HEK293T (cell line): ENCODE measurements around the gene SPPL3.

Experiments
- CTCF ChIA-PET: fragments of 350-600 bp; formaldehyde crosslinking; extraction: SDS; loops from one replicate; lab custom pipeline; 2021; ENCODE audit warnings: antibody characterized with exemption, inconsistent platforms; lab: Yijun Ruan, JAX
- POLR2A ChIA-PET: fragments of 350-600 bp; formaldehyde crosslinking; extraction: SDS; loops from one replicate; lab custom pipeline; 2020; ENCODE audit warnings: antibody characterized with exemption, inconsistent platforms; lab: Yijun Ruan, JAX
- DNase-seq: peaks from one replicate; pipeline ENCODE4 v3.0.0; 2012; ENCODE audit warnings: mixed read lengths; ENCODE audit errors: extremely low spot score
- ARNT ChIP-seq: fragments of 450-650 bp; IDR thresholded peaks from 2 replicates; pipeline ENCODE4 v1.6.1; 2017; ENCODE audit warnings: mild to moderate bottlenecking
- BHLHE40 ChIP-seq: fragments of 450-650 bp; IDR thresholded peaks from 2 replicates; pipeline ENCODE4 v1.6.1; 2016; ENCODE audit warnings: mild to moderate bottlenecking, moderate library complexity, borderline replicate concordance
- CTBP1 ChIP-seq: fragments of 450-650 bp; IDR thresholded peaks from 2 replicates; pipeline ENCODE4 v1.6.1; 2016; ENCODE audit warnings: borderline replicate concordance
- ELF4 ChIP-seq: fragments of 450-650 bp; IDR thresholded peaks from 2 replicates; pipeline ENCODE4 v1.6.1; 2017; ENCODE audit warnings: antibody characterized with exemption
- FOXA1 ChIP-seq: fragments of 450-650 bp; IDR thresholded peaks from 2 replicates; pipeline ENCODE4 v1.6.1; 2016; ENCODE audit warnings: mild to moderate bottlenecking
- FOXK2 ChIP-seq: fragments of 450-650 bp; IDR thresholded peaks from 2 replicates; pipeline ENCODE4 v1.6.1; 2016; ENCODE audit warnings: mild to moderate bottlenecking
- FOXM1 ChIP-seq: fragments of 450-650 bp; IDR thresholded peaks from 2 replicates; pipeline ENCODE4 v1.6.1; 2017; ENCODE audit warnings: mild to moderate bottlenecking, borderline replicate concordance
- HDGF ChIP-seq: fragments of 450-650 bp; IDR thresholded peaks from 2 replicates; pipeline ENCODE4 v1.6.1; 2017; ENCODE audit warnings: antibody characterized with exemption, borderline replicate concordance
- L3MBTL2 ChIP-seq: fragments of 450-650 bp; conservative IDR thresholded peaks from 2 replicates; pipeline ENCODE4 v1.6.1; 2016; ENCODE audit warnings: mild to moderate bottlenecking
- LEF1 ChIP-seq: fragments of 450-650 bp; IDR thresholded peaks from 2 replicates; pipeline ENCODE4 v1.6.1; 2017; ENCODE audit warnings: mild to moderate bottlenecking, borderline replicate concordance
- NFRKB ChIP-seq: fragments of 450-650 bp; IDR thresholded peaks from 2 replicates; pipeline ENCODE4 v1.6.1; 2016; ENCODE audit warnings: mild to moderate bottlenecking, moderate library complexity
- PKNOX1 ChIP-seq: fragments of 450-650 bp; IDR thresholded peaks from 2 replicates; pipeline ENCODE4 v1.6.1; 2016
- SP1 ChIP-seq: fragments of 450-650 bp; IDR thresholded peaks from 2 replicates; pipeline ENCODE4 v1.6.1; 2017
- SUZ12 ChIP-seq: fragments of 450-650 bp; IDR thresholded peaks from 2 replicates; pipeline ENCODE4 v1.6.1; 2016; ENCODE audit warnings: mild to moderate bottlenecking
- TARDBP ChIP-seq: fragments of 450-650 bp; IDR thresholded peaks from 2 replicates; pipeline ENCODE4 v1.6.1; 2016
- ZNF384 ChIP-seq: fragments of 450-650 bp; IDR thresholded peaks from 2 replicates; pipeline ENCODE4 v1.6.1; 2016

SPPL3 gene

GRCh38 chr12:120851444-120851843 is 52.7 kb downstream of the SPPL3 start:
- TF ChIP-seq BHLHE40 (no peak), CTBP1 (no peak), PKNOX1 (no peak), FOXM1 (no peak), ELF4 (no peak)
- no peak for DNase-seq
- CTCF ChIA-PET, result no interaction called here
- POLR2A ChIA-PET, result no interaction called here

GRCh38 chr12:120849765-120850164 is 54.4 kb downstream of the SPPL3 start:
- ChIA-PET POLR2A (no interaction called here), CTCF (no interaction called here)
- no peak for DNase-seq
- TF ChIP-seq FOXA1 (no peak), HDGF (no peak), FOXK2 (no peak), FOXM1 (no peak), SUZ12 (no peak), TARDBP (no peak), LEF1 (no peak), ARNT (no peak), SP1 (no peak), L3MBTL2 (no peak)

- CTCF ChIA-PET, result interaction anchor here (0.6 to 0.8 kb wide), 2 partner anchors 9 to 946 kb away, joined by 4 read pairs; no protein-coding TSS in a partner anchor
- TF ChIP-seq SUZ12 (no peak), LEF1 (no peak), FOXM1 (no peak), TARDBP (no peak), ZNF384 (no peak), ELF4 (no peak), L3MBTL2 (no peak), FOXK2 (no peak), SP1 (no peak), CTBP1 (no peak), HDGF (no peak), FOXA1 (no peak), PKNOX1 (no peak)
- DNase-seq, result no peak
- POLR2A ChIA-PET, result interaction anchor here (0.5 kb wide), 1 partner anchor 56 kb away, joined by 3 read pairs; no protein-coding TSS in a partner anchor
These were observed 56.3 kb downstream of the SPPL3 start for GRCh38 chr12:120847814-120848213.

GRCh38 chr12:120847392-120847791 is 56.8 kb downstream of the SPPL3 start:
- TF ChIP-seq HDGF, result no peak
- TF ChIP-seq ZNF384, result peak; percentile 59
- TF ChIP-seq ARNT, result no peak
- TF ChIP-seq CTBP1, result no peak
- DNase-seq, result no peak
- ChIA-PET CTCF (interaction anchor here (0.6 to 0.8 kb wide), 2 partner anchors 10 to 945 kb away, joined by 4 read pairs; no protein-coding TSS in a partner anchor), POLR2A (interaction anchor here (0.5 kb wide), 1 partner anchor 56 kb away, joined by 3 read pairs; no protein-coding TSS in a partner anchor)

- POLR2A ChIA-PET, result interaction anchor here (0.7 kb wide), 1 partner anchor 265 kb away, joined by 3 read pairs; the partner anchor contains the start of gene POP5
- CTCF ChIA-PET, result interaction anchor here (0.8 kb wide), 1 partner anchor 10 kb away, joined by 4 read pairs; no protein-coding TSS in a partner anchor
- no peak for TF ChIP-seq LEF1
- no peak for DNase-seq
These were observed 57.4 kb downstream of the SPPL3 start for GRCh38 chr12:120846721-120847120.

- no peak for TF ChIP-seq SUZ12
- no peak for TF ChIP-seq L3MBTL2
- TF ChIP-seq LEF1, result no peak
- no peak for TF ChIP-seq ARNT
- TF ChIP-seq ELF4, result no peak
- no peak for TF ChIP-seq NFRKB
- no peak for TF ChIP-seq SP1
- TF ChIP-seq FOXA1, result no peak
- TF ChIP-seq BHLHE40, result no peak
- TF ChIP-seq ZNF384, result no peak
- TF ChIP-seq FOXK2, result no peak
- TF ChIP-seq PKNOX1, result no peak
- no peak for TF ChIP-seq TARDBP
- TF ChIP-seq HDGF, result no peak
- TF ChIP-seq FOXM1, result no peak
- no peak for TF ChIP-seq CTBP1
- CTCF ChIA-PET, result no interaction called here
- no peak for DNase-seq
- POLR2A ChIA-PET, result no interaction called here
These were observed 58.5 kb downstream of the SPPL3 start for GRCh38 chr12:120845696-120846095.

GRCh38 chr12:120844768-120845449 is 59.2 kb downstream of the SPPL3 start:
- ChIA-PET CTCF (interaction anchor here (1.5 kb wide), 1 partner anchor 12 kb away, joined by 4 read pairs; no protein-coding TSS in a partner anchor), POLR2A (no interaction called here)
- no peak for TF ChIP-seq TARDBP
- no peak for TF ChIP-seq FOXA1
- TF ChIP-seq ARNT, result no peak
- TF ChIP-seq SP1, result no peak
- TF ChIP-seq FOXK2, result no peak
- TF ChIP-seq BHLHE40, result no peak
- no peak for TF ChIP-seq HDGF
- TF ChIP-seq PKNOX1, result no peak
- TF ChIP-seq NFRKB, result no peak
- TF ChIP-seq SUZ12, result no peak
- no peak for TF ChIP-seq FOXM1
- TF ChIP-seq ZNF384, result no peak
- TF ChIP-seq CTBP1, result no peak
- no peak for TF ChIP-seq L3MBTL2
- DNase-seq, result no peak
